Dendritic cell treated with granulocyte-macrophage colony-stimulating factor and Interleukin-4, amounts not matched to agents 40 ng/mL and 50 ng/mL, for 4 days (primary cell): ENCODE results near the gene KCNG2.

Source experiments
- H3K27ac Mint-ChIP-seq: one replicate; pipeline ENCODE4 v1.8.0; 2022; ENCODE audit warnings: mild to moderate bottlenecking, mixed read lengths
- H3K27me3 Mint-ChIP-seq: one replicate; pipeline ENCODE4 v1.8.0; 2022; ENCODE audit warnings: mild to moderate bottlenecking, mixed read lengths
- H3K36me3 Mint-ChIP-seq: one replicate; pipeline ENCODE4 v1.8.0; 2022; ENCODE audit warnings: low read depth, mixed read lengths
- H3K4me1 Mint-ChIP-seq: one replicate; pipeline ENCODE4 v1.8.0; 2022; ENCODE audit warnings: low read depth, mixed read lengths
- H3K4me3 Mint-ChIP-seq: one replicate; pipeline ENCODE4 v1.8.0; 2022; ENCODE audit warnings: mild to moderate bottlenecking, moderate library complexity, mixed read lengths
- H3K9me3 Mint-ChIP-seq: one replicate; pipeline ENCODE4 v1.8.0; 2022; ENCODE audit warnings: mixed read lengths
- intact Hi-C: fragments of 100-400 bp; cut with micrococcal nuclease; formaldehyde crosslinking; loops from one replicate; pipeline ENCODE4 v1.15.0; 2022

The KCNG2 gene

GRCh38 chr18:79941473-79942119 is 143.9 kb downstream of the KCNG2 start:
- Mint-ChIP-seq H3K4me1 (peaks cover 84% of the 10 kb centered on the region), H3K4me3 (no peak overlapping the region), H3K36me3 (peaks cover 100% of the 10 kb centered on the region), H3K9me3 (no peaks in the 10 kb centered on the region), H3K27ac (peak overlapping the region; percentile 84), H3K27me3 (no peaks in the 10 kb centered on the region)
- intact Hi-C loops = no loop called here

- Mint-ChIP-seq H3K4me1 (peaks cover 83% of the 10 kb centered on the region), H3K36me3 (peaks cover 100% of the 10 kb centered on the region), H3K4me3 (no peak overlapping the region), H3K9me3 (no peaks in the 10 kb centered on the region), H3K27ac (peak overlapping the region; percentile 84), H3K27me3 (no peaks in the 10 kb centered on the region)
- intact Hi-C loops = no loop called here
Observed at GRCh38 chr18:79942211-79942610, 144.5 kb downstream of the KCNG2 start.

GRCh38 chr18:79942786-79943607 is 145.3 kb downstream of the KCNG2 start:
- no peak overlapping the region for H3K4me3 Mint-ChIP-seq
- intact Hi-C loops = no loop called here
- no peaks in the 10 kb centered on the region for H3K9me3 Mint-ChIP-seq
- H3K4me1 Mint-ChIP-seq = peaks cover 83% of the 10 kb centered on the region
- H3K27ac Mint-ChIP-seq = peak overlapping the region; percentile 84
- no peaks in the 10 kb centered on the region for H3K27me3 Mint-ChIP-seq
- H3K36me3 Mint-ChIP-seq = peaks cover 100% of the 10 kb centered on the region

GRCh38 chr18:79943608-79944125 is 145.9 kb downstream of the KCNG2 start:
- peaks cover 83% of the 10 kb centered on the region for H3K4me1 Mint-ChIP-seq
- H3K4me3 Mint-ChIP-seq = no peak overlapping the region
- H3K27ac Mint-ChIP-seq = peak overlapping the region; percentile 84
- intact Hi-C loops = no loop called here
- no peaks in the 10 kb centered on the region for H3K27me3 Mint-ChIP-seq
- no peaks in the 10 kb centered on the region for H3K9me3 Mint-ChIP-seq
- peaks cover 100% of the 10 kb centered on the region for H3K36me3 Mint-ChIP-seq

- no peaks in the 10 kb centered on the region for H3K9me3 Mint-ChIP-seq
- intact Hi-C loops = no loop called here
- no peaks in the 10 kb centered on the region for H3K27me3 Mint-ChIP-seq
- peak overlapping the region; percentile 84 for H3K27ac Mint-ChIP-seq
- H3K4me1 Mint-ChIP-seq = peaks cover 85% of the 10 kb centered on the region
- peaks cover 100% of the 10 kb centered on the region for H3K36me3 Mint-ChIP-seq
- H3K4me3 Mint-ChIP-seq = peak overlapping the region; percentile 57
Observed at GRCh38 chr18:79944126-79944731, 146.5 kb downstream of the KCNG2 start.

GRCh38 chr18:79944746-79945117 is 147.0 kb downstream of the KCNG2 start:
- H3K27me3 Mint-ChIP-seq = no peaks in the 10 kb centered on the region
- peak overlapping the region; percentile 84 for H3K27ac Mint-ChIP-seq
- H3K4me3 Mint-ChIP-seq = no peak overlapping the region
- peaks cover 100% of the 10 kb centered on the region for H3K36me3 Mint-ChIP-seq
- peaks cover 87% of the 10 kb centered on the region for H3K4me1 Mint-ChIP-seq
- H3K9me3 Mint-ChIP-seq = no peaks in the 10 kb centered on the region
- intact Hi-C loops = no loop called here

- Mint-ChIP-seq H3K27ac (peak overlapping the region; percentile 84), H3K4me3 (no peak overlapping the region), H3K27me3 (no peaks in the 10 kb centered on the region), H3K9me3 (no peaks in the 10 kb centered on the region), H3K36me3 (peaks cover 100% of the 10 kb centered on the region), H3K4me1 (peaks cover 89% of the 10 kb centered on the region)
- intact Hi-C loops = no loop called here
Observed at GRCh38 chr18:79945118-79946042, 147.6 kb downstream of the KCNG2 start.

GRCh38 chr18:79947054-79947755 is 149.5 kb downstream of the KCNG2 start:
- Mint-ChIP-seq H3K36me3 (peaks cover 86% of the 10 kb centered on the region), H3K4me3 (no peak overlapping the region), H3K4me1 (peaks cover 83% of the 10 kb centered on the region), H3K27me3 (no peaks in the 10 kb centered on the region), H3K9me3 (no peaks in the 10 kb centered on the region), H3K27ac (peak overlapping the region; percentile 90)
- intact Hi-C loops = no loop called here

GRCh38 chr18:79947881-79948610 is 150.3 kb downstream of the KCNG2 start:
- Mint-ChIP-seq H3K4me3 (no peak overlapping the region), H3K27ac (peak overlapping the region; percentile 90), H3K36me3 (peaks cover 77% of the 10 kb centered on the region), H3K27me3 (no peaks in the 10 kb centered on the region), H3K4me1 (peaks cover 75% of the 10 kb centered on the region), H3K9me3 (no peaks in the 10 kb centered on the region)
- intact Hi-C loops = no loop called here

GRCh38 chr18:79948719-79949411 is 151.1 kb downstream of the KCNG2 start:
- intact Hi-C loops = no loop called here
- Mint-ChIP-seq H3K4me3 (peak overlapping the region; percentile 91), H3K27me3 (no peaks in the 10 kb centered on the region), H3K4me1 (peaks cover 69% of the 10 kb centered on the region), H3K36me3 (peaks cover 69% of the 10 kb centered on the region), H3K27ac (peak overlapping the region; percentile 90), H3K9me3 (no peaks in the 10 kb centered on the region)
